NCI-H82 treated with DMSO at 0.1 percent for 48 hours (cell line): ENCODE results near the gene CD22.

ENCODE experiments used
- DNase-seq: peaks from one replicate; lab custom pipeline; 2025; ENCODE audit not compliant: unreplicated experiment; lab: John Stamatoyannopoulos, UW

The CD22 gene

DNA sequence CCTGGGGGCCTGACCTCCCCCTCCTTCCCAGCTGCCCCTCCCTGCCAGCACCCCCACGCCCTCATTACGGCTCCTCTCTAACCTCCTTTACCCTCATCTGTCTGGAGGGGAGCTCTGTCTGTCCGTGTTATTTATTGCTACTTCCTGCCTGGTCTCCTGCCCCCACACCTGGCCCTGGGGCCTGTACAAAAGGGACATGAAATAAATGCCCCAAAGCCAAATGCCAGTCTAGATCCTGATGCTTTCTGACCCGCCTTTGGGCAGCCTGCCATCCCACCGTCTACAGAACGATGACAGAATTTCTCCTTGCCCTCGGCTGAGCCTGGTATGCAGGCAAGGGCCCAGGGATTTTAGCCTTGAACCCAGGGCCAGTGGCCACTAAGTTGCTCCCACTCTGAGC, 15.4 kb upstream of the CD22 start:
- no peak for DNase-seq

DNA sequence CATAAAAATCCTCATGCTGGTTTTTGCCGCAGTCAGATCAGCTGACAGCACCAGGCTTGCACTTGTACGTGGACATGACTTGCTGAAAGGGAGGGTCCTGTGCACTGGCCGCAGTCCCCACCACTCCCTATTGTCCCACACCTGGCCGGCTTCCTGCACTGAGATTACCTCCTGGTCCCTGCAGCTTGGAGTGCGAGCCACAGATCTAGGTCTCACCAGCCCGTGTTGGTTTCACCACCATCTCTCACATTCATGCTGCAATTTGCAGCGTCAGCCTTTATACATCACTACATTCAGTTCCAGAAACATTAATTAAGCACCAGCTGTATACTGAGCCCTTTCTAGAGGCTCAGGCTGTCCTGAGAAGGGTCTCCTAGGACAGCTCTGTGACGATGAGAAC, 15.0 kb upstream of the CD22 start:
- no peak for DNase-seq

DNA sequence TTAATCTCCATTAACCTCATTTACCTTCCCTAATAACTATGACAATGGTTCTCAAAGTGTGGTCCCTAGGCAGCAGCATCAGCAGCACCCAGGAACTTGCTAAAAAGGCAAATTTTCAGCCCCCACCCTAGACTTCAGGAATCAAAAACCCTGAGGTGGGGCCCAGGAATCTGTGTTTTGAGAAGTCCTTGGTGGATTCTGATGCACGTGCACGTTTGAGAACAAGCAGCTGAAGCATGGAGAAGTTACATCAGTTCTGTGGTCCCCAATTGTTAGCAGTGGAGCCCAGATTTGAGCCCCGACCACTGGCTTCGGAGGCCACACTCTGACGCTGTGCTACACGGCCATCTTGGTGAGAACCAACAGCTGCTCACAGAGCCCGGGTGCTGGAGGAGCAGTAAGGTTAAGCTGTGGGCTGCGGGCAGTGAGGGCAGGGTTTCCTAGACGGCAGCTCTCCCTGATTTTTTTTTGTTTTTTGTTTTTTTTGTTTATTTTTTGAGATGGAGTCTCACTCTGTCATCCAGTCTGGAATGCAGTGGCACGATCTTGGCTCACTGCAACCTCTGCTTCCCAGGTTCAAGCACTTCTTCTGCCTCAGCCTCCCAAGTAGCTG, 14.0 kb upstream of the CD22 start:
- DNase-seq: no peak

DNA sequence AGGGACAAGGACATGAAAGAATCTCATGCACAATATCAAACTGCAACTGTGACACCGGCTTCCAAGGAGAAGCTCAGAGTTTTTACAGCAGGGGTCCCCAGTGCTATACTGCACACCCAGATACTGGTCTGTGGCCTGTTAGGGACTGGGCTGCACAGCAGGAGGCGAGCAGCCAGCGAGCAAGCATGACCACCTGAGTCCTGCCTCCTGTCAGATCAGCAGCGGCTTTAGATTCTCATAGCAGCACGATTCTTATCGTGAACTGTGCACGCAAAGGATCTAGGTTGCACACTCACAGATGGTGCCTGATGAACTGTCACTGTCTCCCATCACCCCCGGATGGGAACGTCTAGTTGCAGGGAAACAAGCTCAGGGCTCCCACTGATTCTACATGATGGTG, 13.1 kb upstream of the CD22 start:
- DNase-seq: no peak

DNA sequence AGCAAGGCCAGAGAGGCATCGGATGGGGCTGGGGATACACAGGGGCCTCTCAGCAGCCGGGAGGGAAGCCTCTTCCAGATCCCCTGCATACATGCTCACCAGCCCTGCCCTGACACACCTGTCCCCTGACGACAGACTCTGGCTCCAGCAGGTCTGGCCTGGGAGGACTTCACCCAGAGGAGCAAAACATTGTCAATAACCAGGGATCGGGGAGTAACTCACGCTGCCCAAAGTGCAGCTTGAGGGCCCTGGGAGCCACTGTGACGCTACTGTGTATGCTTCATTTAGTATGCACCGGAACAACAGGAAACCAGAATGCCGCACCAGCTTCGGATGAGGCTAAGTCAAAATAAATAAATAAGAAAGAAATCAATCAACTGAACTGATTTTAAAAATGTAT, 12.4 kb upstream of the CD22 start:
- no peak for DNase-seq

DNA sequence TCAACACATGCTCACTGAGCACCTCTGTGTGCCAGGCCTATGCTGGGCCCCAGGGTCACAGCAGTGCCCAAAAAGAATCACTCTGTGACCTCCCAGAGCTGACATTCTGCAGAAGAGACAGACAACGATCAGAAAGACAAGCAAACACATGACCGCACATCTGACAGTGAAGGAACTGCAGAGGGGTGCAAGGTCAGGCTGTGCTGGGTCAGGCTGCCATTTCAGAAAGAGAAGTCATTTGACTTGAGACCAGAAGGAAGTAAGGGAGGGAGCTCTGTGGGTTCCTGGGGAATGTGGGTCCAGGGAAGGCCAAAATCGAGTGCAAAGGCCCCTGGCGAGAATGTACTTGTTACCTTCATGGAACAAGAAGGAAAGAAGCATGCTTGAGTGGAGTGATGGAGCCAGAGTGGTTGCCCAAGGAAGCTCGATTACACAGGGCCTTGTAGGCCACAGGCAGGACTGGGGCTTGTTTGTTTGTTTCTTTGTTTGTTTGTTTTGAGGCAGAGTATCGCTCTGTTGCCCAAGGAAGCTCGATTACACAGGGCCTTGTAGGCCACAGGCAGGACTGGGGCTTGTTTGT, 11.4 kb upstream of the CD22 start:
- DNase-seq: no peak

DNA sequence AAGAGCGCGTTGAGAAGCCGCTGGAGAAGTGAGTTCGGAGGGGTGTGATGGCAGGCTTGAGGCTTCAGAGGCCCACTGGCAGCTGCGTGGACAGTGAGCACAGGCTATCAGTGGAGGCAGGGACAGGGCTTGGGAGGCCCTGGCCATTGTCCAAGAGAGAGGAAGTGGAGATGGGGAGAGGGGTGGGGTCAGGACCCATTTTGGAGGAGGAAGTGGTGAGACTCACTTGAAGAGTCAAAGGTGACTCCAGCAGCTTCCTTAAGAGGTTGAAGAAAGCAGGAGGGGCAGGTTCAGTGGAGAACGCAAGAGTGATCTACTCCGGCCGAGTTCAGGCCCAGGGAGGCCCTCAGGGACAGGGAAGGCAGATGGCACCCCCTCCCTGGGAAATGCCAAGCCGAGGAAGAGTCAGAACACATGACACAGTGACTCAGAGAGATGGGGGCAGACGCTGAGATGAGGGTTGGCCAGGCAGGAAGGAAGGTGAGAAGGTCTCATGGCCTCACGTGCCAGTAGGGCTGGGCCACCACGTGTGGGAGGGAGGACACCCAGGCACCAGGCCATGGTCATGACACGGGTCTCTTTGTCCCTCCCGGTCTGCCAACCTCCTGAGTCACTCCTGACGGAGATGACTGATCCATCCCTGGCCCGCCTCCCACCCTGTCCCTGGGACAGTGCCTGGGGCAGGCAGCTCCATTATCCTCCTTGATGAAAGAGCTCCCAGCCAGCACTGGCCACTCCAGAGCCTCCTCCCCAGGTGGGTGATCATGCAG, 10.1 kb upstream of the CD22 start:
- no peak for DNase-seq

DNA sequence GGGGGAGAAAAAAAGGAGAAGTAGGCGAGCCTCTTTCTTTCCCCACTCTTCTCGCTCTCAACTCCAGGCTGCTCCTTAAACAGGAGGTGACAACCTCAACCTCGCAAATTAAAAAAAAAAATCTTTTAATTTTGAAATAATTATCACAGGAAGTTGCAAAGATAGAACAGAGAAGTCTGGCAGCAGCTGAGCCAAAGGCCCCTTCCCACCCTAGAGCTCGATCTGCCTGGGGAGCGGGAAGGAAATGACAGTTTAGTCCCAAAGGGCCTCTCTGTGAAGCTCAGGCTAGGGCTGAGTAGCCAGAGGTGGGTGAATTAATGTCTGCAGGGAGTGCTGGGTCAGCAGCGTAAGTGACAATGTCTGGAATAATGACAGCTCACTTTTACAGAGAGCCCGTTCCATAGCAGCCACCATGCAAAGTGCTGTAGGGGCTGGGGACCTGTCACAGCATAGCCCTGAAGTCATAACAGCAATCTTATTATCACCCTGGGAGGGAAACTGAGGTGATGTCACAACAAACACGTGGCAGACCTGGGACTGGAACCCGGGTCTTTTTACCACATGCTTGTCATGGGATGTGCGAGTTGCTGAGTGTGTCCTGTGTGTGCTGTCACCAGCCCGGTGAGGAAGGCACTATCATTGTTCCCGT, 8.8 kb upstream of the CD22 start:
- no peak for DNase-seq

DNA sequence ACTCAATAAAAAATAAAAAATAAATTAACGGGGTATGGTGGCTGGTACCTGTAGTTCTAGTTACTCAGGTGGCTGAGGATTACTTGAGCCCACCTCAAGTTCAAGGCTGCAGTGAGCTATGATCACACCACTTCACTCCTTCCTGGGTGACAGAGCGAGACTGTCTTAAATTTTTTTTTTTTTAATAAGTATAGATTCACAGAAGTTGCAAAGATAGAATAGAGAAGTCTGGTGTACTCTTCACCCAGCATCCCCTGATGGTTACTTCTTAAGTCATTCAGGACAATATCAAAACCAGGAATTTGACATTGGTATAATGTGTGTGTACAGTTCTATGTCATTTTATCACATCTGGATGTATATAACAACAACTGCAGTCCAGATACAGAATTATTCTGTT, 7.7 kb upstream of the CD22 start:
- DNase-seq: no peak

DNA sequence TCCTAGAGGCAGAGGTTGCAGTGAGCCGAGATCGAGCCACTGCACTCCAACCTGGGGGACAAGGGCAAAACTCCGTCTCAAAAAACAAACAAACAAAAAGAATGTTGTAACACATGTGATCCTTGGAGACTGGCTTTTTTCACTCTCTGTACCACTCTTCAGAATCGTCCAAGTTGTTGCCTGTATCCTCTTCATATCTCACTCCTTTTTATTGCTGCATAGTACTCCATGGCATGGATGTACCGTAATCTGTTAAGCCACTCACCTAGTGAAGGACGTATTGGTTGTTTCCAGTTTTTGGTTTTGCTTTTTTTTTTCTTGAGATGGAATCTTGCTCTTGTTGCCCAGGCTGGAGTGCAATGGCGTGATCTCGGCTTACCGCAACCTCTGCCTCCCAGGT, 7.0 kb upstream of the CD22 start:
- DNase-seq: no peak

DNA sequence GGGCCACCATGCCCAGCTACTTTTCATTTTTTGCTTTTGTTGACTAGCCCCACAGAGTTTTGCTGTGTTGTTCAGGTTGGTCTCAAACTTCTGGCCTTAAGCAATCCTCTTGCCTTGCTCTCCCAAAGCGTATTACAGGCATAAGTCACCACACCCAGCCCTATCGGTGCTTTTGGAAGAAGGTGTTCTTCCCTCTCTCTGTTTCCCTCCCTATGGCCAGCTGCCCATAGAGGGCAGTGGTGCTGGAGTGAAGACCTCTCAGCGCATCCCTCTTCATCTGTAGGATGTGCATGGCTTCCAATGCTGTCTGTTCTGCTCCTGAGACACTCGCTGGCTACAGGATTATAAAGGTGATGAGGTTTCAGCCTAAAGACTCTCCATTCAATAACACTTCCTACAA, 1.3 kb upstream of the CD22 start:
- DNase-seq: no peak

DNA sequence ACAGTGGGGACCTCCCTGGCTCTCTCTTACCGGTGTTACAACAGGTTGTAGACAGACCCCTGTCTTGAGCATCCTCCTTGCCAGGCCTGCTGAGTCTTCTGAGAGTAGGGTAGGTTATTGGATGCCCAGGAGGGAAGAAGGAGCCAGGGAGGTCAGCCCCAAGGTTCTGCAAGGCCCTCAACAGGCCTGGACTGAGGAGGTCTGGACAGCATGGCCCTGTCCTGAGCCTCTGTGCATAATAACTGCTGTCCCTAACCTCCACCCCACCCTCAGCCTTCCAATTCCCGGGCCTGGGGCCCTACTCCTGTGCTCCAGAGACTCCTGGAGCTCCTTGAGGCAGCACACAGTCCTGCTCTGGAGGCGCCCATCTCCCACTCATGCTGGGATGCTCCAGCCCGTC, 336 bp downstream of the CD22 start:
- DNase-seq: no peak

DNA sequence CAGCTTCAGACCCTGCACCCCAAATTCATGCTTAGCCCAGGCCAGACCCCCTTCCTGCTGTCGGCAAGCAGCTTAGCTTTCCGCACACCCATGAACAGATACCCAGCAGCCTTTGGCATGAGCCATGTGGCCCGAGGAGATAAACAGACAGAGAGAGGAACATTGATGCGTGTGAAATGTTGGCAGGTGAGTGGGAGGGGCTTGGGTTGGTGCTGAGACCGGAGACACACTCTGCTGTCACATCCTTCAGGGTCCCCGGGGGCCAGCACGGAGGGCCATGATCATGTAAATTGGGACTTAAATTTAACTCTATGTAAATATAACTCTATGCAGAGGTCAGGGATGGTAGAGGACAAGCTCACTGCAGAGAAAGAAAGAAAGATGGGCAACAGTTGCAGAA, 1.5 kb downstream of the CD22 start:
- no peak for DNase-seq

DNA sequence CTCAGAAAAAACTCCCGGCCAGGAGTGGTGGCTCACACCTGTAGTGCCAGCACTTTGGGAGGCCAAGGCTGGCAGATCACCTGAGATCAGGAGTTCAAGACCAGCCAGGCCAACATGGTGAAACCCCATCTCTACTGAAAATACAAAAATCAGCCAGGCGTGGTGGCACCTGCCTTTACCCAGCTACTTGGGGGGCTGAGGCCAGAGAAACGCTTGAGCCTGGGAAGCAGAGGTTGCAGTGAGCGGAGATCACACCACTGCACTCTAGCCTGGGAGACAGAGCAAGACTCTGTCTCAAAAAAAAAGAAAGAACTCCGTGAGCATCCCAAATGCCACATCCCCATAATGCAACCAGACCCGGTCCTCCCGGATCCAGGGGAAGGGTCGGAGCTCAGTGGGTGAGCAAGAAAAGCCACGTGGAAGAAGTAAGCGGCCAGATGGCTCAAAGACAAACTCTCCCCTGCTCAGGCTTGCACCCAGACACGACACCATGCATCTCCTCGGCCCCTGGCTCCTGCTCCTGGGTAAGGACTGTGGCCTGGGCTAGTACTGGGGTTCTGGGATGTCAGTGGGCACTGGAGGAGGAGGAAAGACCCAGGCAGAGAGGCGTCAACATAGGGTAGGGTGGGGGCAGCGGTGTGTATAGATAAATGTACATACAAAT, 2.7 kb downstream of the CD22 start:
- DNase-seq: no peak

DNA sequence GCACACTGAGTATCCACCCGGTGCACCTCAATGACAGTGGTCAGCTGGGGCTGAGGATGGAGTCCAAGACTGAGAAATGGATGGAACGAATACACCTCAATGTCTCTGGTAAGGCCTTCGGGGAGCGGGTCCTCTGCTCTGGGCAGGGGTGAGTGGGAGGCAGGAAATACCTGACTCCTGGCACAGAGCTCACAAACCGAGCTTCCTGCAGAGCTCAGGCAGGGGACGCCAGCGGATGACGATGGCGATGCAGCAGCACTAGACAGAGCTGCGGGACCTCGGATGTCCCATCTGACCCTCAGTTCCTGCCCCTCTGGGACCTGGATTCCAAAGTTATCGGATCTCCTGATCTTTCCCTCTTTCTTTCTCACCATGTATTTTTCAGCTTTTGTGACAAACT, 3.8 kb downstream of the CD22 start:
- no peak for DNase-seq

DNA sequence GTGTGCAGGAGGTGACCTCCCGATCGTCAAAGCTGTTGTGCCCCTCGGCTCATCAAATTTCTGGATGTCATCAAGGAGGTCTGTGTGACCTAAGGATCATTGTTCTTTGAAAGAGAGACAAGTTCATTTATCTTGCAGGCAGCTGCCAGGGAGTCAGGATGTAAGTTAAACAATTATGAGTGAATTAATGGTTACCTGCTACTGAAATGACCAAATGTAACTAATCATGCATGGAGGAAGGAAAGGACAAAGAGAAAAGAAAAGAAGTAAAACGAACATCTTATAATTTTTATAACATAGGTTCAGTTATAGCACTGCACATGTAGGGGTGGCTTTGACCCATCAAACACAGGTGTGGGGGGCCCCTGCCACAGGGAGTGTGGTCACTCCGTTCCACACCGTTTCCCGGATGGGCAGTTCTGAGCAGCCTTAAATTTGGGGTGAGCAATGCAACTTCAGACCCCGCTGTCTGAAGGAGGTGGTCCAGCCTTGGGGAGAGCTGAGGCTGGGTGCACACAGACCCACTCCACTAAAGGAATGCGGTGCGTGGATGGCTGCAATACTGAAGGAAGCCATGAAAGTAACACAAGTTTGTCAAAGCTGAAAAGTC, 5.3 kb downstream of the CD22 start:
- no peak for DNase-seq

DNA sequence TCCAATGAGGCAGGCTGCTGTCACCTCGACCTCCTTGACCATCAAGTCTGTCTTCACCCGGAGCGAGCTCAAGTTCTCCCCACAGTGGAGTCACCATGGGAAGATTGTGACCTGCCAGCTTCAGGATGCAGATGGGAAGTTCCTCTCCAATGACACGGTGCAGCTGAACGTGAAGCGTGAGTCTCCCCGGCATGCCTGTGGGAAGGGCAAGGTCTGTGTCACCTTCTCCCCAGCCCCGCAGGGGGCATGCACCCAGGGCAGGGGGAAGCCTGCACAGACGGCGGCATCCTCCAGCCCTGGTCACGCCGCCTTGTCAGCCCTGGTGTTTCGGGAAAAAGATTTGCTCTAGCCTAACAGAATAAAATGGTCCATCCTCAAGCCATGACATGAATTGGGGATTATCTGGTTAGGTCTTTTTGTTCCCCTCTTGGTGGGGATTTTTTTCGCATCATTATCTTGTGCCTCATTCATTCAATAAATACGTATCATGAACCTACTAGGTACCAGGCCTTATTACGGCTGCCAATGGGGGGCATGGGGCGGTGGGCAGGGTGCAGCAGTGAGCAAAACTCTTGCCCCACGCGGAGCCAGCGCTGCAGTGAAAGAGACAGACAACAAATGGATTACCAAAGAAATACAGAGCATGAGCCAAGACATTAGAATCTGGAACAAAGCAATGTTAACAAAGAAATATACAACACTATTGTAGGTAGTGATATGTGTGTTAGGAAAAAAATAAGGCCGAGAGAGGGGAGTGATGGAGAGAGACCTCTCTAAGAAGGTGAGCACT, 7.4 kb downstream of the CD22 start:
- DNase-seq: no peak

DNA sequence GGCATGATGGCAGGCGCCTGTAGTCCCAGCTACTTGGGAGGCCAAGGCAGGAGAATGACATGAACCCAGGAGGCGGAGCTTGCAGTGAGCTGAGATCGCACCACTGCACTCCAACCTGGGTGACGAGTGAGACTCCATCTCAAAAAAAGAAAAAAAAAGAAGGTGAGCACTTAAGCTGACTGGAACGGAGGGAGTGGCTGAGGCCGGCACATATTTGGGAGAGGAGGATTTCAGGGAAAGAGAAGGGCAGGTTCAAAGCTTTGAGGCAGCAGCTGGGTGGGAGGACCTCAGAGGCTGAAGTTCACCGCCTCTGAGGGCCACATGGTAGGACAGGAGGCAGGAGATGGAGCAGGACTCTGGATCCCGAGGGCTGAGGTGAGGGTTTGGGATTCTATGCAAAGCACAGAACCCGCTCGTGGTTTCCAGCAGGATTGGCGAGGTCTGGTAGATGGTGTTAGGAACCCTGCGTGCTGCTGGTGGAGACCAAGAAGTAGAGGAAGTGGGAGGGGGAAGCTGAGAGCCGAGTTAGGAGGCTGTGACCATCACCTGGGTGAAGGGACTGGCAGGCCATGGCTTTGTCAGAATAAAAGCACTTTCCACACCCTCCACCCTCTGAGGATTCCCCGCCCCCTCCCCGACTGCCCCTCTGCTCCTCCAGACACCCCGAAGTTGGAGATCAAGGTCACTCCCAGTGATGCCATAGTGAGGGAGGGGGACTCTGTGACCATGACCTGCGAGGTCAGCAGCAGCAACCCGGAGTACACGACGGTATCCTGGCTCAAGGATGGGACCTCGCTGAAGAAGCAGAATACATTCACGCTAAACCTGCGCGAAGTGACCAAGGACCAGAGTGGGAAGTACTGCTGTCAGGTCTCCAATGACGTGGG, 8.4 kb downstream of the CD22 start:
- no peak for DNase-seq

DNA sequence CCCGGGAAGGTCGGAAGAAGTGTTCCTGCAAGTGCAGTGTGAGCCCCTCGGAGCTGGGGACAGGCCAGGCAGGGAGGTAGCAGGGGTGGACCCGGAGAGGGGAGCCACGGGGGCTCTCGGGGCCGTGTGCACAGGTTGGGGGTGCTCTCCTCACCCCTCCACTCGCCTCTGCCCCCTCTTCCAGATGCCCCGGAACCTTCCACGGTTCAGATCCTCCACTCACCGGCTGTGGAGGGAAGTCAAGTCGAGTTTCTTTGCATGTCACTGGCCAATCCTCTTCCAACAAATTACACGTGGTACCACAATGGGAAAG, 9.0 kb downstream of the CD22 start:
- no peak for DNase-seq

DNA sequence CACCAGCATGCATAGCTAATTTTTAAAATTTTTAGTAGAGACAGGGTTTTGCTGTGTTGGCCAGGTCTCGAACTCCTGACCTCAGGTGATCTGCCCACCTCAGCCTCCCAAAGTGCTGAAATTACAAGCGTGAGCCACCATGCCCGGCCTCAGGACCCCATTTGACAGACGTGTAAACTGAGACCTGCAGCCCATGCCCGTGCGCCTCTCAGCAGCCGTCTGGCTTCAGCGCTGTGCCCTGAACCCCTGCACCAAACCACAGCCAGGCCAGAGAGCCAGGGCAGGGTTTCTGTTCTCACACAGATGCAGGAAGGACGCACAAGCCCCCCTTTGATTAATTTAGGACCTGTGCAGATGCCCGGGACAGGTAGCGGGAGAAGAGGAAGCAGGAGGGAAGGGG, 11.4 kb downstream of the CD22 start:
- DNase-seq: no peak
